GM19395 (cell line): ENCODE data around the gene CTBP1.

Source experiments
- ATAC-seq: cut with Tn5 transposase; IDR thresholded peaks from one replicate; pipeline ENCODE4 v1.9.1; 2021; ENCODE audit warnings: mild to moderate bottlenecking, moderate library complexity; ENCODE audit not compliant: unreplicated experiment

Gene CTBP1

GRCh38 chr4:1225272-1226143, 23.4 kb downstream of the CTBP1 start:
- ATAC-seq = no peak

GRCh38 chr4:1223841-1224809, 24.8 kb downstream of the CTBP1 start:
- ATAC-seq = no peak

- ATAC-seq = no peak
Observed at GRCh38 chr4:1222938-1223690, 25.8 kb downstream of the CTBP1 start.

GRCh38 chr4:1222036-1222789, 26.7 kb downstream of the CTBP1 start:
- no peak for ATAC-seq

- no peak for ATAC-seq
Observed at GRCh38 chr4:1221155-1221870, 27.6 kb downstream of the CTBP1 start.

GRCh38 chr4:1220566-1220965, 28.4 kb downstream of the CTBP1 start:
- ATAC-seq = no peak

- no peak for ATAC-seq
Observed at GRCh38 chr4:1219566-1219950, 29.4 kb downstream of the CTBP1 start.

GRCh38 chr4:1218634-1219565, 30.0 kb downstream of the CTBP1 start:
- peak; percentile 81 for ATAC-seq

- no peak for ATAC-seq
Observed at GRCh38 chr4:1217366-1217765, 31.6 kb downstream of the CTBP1 start.

- no peak for ATAC-seq
Observed at GRCh38 chr4:1216869-1217294, 32.0 kb downstream of the CTBP1 start.

GRCh38 chr4:1216076-1216614, 32.8 kb downstream of the CTBP1 start:
- no peak for ATAC-seq

GRCh38 chr4:1215141-1216075, 33.5 kb downstream of the CTBP1 start:
- ATAC-seq = no peak

GRCh38 chr4:1214101-1215095, 34.5 kb downstream of the CTBP1 start:
- ATAC-seq = no peak

GRCh38 chr4:1213336-1213995, 35.5 kb downstream of the CTBP1 start:
- ATAC-seq = no peak

- ATAC-seq = no peak
Observed at GRCh38 chr4:1212546-1213335, 36.2 kb downstream of the CTBP1 start.
